Panc1 (cell line): ENCODE data around the gene ERN2.
"Not testable (repeated sequence)": the region's sequence is repeated elsewhere in the genome, so short reads cannot be mapped to it uniquely, and the experiment has no call there.

Source experiments
- POLR2AphosphoS5 ChIP-seq: IDR thresholded peaks from 2 replicates; pipeline ENCODE4 v1.6.1; 2012; ENCODE audit warnings: mild to moderate bottlenecking, low read depth, low read length, moderate library complexity
- SIN3A ChIP-seq: IDR thresholded peaks from 2 replicates; pipeline ENCODE4 v1.6.1; 2012; ENCODE audit warnings: low read depth, mild to moderate bottlenecking, low read length, moderate library complexity, borderline replicate concordance; ENCODE audit not compliant: insufficient read depth
- TCF7L2 ChIP-seq: IDR thresholded peaks from 2 replicates; pipeline ENCODE4 v1.6.1; 2011; ENCODE audit warnings: mild to moderate bottlenecking, low read depth, low read length, inconsistent platforms
- TF ChIP-seq, protein P1 (sequence below): fragments of 450-650 bp; IDR thresholded peaks from 2 replicates; pipeline ENCODE4 v1.5.1; 2017; ENCODE audit warnings: mild to moderate bottlenecking
- TF ChIP-seq, protein P2 (sequence below), 2 experiments: IDR thresholded peaks; 2 replicates each; pipeline ENCODE4 v1.6.1; 2011 to 2012; ENCODE audit warnings: low read depth in 2 of 2, control low read depth in 1 of 2, low read length in 1 of 2, mild to moderate bottlenecking in 1 of 2, moderate library complexity in 1 of 2; ENCODE audit not compliant: insufficient read depth in 1 of 2

DNA sequence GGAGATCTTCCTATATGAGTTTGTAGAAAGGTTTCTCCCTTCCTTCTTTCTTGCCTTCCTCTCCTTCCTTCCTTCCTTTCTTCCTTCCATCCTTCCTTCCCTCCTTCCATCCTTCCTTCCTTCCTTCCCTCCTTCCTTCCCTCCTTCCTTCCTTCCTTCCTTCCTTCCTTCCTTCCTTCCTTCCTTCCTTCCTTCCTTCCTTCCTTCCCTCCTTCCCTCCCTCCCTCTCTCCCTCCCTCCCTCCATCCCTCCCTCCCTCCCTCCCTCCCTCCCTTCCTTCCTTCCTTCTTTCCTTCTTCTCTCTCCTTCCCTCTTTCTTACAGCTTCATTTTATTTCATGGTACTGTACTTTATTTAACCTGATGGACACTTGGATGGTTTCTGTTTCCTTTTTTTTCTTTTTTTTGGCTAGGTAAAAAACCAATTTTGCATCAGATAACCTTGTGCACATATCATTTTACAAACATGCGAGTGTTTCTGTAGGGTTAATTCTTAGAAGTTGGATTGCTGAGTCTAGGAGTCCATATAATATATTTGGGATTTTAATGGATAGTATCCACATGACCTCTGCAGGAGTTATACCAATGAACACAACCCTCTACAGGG is 24.5 kb upstream of the ERN2 start:
- TF ChIP-seq, protein P1, sequence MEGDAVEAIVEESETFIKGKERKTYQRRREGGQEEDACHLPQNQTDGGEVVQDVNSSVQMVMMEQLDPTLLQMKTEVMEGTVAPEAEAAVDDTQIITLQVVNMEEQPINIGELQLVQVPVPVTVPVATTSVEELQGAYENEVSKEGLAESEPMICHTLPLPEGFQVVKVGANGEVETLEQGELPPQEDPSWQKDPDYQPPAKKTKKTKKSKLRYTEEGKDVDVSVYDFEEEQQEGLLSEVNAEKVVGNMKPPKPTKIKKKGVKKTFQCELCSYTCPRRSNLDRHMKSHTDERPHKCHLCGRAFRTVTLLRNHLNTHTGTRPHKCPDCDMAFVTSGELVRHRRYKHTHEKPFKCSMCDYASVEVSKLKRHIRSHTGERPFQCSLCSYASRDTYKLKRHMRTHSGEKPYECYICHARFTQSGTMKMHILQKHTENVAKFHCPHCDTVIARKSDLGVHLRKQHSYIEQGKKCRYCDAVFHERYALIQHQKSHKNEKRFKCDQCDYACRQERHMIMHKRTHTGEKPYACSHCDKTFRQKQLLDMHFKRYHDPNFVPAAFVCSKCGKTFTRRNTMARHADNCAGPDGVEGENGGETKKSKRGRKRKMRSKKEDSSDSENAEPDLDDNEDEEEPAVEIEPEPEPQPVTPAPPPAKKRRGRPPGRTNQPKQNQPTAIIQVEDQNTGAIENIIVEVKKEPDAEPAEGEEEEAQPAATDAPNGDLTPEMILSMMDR, result not testable (repeated sequence)
- not testable (repeated sequence) for TF ChIP-seq SIN3A, POLR2AphosphoS5, TCF7L2
- TF ChIP-seq, protein P2, sequence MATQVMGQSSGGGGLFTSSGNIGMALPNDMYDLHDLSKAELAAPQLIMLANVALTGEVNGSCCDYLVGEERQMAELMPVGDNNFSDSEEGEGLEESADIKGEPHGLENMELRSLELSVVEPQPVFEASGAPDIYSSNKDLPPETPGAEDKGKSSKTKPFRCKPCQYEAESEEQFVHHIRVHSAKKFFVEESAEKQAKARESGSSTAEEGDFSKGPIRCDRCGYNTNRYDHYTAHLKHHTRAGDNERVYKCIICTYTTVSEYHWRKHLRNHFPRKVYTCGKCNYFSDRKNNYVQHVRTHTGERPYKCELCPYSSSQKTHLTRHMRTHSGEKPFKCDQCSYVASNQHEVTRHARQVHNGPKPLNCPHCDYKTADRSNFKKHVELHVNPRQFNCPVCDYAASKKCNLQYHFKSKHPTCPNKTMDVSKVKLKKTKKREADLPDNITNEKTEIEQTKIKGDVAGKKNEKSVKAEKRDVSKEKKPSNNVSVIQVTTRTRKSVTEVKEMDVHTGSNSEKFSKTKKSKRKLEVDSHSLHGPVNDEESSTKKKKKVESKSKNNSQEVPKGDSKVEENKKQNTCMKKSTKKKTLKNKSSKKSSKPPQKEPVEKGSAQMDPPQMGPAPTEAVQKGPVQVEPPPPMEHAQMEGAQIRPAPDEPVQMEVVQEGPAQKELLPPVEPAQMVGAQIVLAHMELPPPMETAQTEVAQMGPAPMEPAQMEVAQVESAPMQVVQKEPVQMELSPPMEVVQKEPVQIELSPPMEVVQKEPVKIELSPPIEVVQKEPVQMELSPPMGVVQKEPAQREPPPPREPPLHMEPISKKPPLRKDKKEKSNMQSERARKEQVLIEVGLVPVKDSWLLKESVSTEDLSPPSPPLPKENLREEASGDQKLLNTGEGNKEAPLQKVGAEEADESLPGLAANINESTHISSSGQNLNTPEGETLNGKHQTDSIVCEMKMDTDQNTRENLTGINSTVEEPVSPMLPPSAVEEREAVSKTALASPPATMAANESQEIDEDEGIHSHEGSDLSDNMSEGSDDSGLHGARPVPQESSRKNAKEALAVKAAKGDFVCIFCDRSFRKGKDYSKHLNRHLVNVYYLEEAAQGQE (IDR thresholded peaks at IDR 0.05; ENCODE audit: insufficient read depth in 1 of 2, low read depth in 2 of 2, low read length in 1 of 2), result not testable (repeated sequence)
